ENCODE data around the gene SLC24A3. TPM values are rescaled to one million over a fixed set of nuclear protein-coding genes. Genes with fewer than 3 reads are reported as not detected.

SLC24A3 gene
- total and polyA plus RNA-seq, 12 donors: 0.21 to 2.6 (median 0.84) TPM

DNA sequence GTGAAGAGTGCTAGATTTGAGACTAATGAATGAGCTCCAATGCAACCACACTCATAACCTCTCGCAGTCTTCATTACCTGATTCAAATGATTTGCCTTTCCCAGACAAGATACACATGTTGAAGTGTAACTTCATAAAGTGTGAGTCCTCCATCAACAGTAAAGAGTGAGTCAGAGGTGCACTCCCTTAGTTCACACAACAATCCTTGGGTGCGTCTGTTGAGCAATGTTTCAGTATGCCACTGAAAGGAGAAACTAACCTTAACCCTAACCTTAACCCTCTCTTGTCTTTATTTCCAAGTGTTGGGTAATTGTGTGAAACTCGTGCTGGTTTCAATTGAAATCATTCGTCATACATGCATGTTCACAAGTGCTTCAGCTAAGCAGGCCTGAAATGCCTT, 524.6 kb downstream of the SLC24A3 start:
- TF ChIP-seq CTCF (IDR thresholded peaks at IDR 0.05): no peak
- Histone ChIP-seq H3K27ac (peak overlapping the region in 1 of 10 donors; percentile 46), H3K4me1 (peaks cover 8 to 33% (median 18%) of the 10 kb centered on the region in 9 donors), H3K27me3 (no peaks in the 10 kb centered on the region), H3K36me3 (no peaks in the 10 kb centered on the region), H3K4me3 (no peak overlapping the region), H3K9me3 (no peaks in the 10 kb centered on the region)
- ATAC-seq (peak in 1 of 8 donors; percentile 60), DNase-seq (no peak)
- intact Hi-C loops (cut with DNase I): loop anchor here in 1 of 10 donors (5.0 kb wide), 1 partner anchor 35 kb away; no protein-coding TSS in a partner anchor
- 76 to 80% methylated on average over 4 of the region's 4 CpGs for WGBS, 2 donors

DNA sequence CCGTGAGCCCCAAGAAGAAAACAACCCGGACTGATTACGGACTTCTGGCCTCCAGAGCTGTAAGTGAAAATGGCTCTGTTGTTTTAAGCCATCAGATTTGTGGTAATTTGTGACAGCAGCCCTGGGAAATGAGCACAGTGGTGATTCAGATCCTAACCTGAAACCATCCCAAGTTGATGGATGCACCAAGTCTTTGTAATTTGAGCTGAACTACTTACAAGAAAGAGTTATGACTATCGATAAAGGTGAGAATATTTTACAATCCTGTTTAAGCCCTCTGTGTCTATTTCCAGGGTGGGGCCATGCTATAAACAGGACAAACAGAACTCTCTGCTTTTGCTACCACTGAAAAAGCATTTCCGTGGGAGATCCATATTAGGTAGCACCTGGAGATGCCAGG, 526.5 kb downstream of the SLC24A3 start:
- Histone ChIP-seq H3K4me1 (peaks cover 8 to 41% (median 18%) of the 10 kb centered on the region in 9 donors), H3K27me3 (no peaks in the 10 kb centered on the region), H3K4me3 (no peak overlapping the region), H3K36me3 (no peaks in the 10 kb centered on the region), H3K9me3 (no peaks in the 10 kb centered on the region), H3K27ac (no peak overlapping the region)
- DNase-seq (no peak), ATAC-seq (no peak)
- WGBS, 2 donors: 92 to 96% methylated on average over 5 of the region's 5 CpGs
- TF ChIP-seq CTCF (IDR thresholded peaks at IDR 0.05): no peak
- intact Hi-C loops (cut with DNase I): loop anchor here in 1 of 10 donors (5.0 kb wide), 1 partner anchor 37 kb away; no protein-coding TSS in a partner anchor

DNA sequence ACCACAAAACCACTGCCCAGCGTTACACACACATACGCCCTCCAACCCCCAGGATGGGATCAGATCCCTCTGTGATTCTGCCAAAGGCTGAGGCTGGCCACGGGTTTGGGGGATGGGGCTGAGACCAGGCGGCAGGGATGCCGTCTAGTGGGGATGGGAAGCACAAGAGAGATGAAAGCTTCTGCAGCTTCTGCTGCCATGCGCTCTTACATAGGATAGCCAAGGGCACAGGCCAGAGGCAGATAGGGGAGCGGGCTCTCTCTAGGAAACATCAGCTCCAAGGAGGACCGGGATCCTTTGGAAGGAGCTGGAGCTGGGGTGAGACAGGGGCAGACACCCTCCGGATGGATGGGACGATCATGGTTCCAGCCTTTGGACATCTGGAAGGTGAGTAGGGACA, 526.9 kb downstream of the SLC24A3 start:
- intact Hi-C loops (cut with DNase I): loop anchor here in 1 of 10 donors (5.0 kb wide), 1 partner anchor 37 kb away; no protein-coding TSS in a partner anchor
- no peak for DNase-seq
- no peaks in the 10 kb centered on the region for H3K9me3 ChIP-seq
- WGBS, 2 donors: 97 to 98% methylated on average over 10 of the region's 10 CpGs
- no peak for ATAC-seq
- H3K4me3 ChIP-seq: no peak overlapping the region
- no peak overlapping the region for H3K27ac ChIP-seq
- H3K4me1 ChIP-seq: peaks cover 8 to 40% (median 18%) of the 10 kb centered on the region in 9 donors
- no peaks in the 10 kb centered on the region for H3K27me3 ChIP-seq
- no peak for TF ChIP-seq CTCF (IDR thresholded peaks at IDR 0.05)
- H3K36me3 ChIP-seq: no peaks in the 10 kb centered on the region

DNA sequence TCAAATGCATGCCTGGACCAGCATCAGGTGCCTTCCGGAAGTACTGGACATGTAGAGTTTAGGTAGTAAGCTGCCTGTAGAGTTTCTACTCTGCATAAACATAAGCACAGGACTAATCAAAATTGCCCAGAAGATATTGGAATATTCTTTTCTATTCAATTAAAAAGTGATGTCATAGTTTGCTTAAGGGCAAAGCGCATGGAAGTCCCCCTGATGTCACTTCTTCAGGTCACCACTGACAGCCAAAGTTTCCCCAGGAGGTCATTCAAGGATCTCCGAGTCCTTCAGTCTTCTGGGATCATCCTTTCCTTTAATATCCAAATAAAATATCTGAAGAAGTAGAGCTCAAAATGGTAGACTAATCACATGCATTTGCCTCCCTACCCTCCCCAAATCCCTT, 528.1 kb downstream of the SLC24A3 start:
- no peak for TF ChIP-seq CTCF (IDR thresholded peaks at IDR 0.05)
- ATAC-seq (no peak), DNase-seq (no peak)
- H3K4me3 ChIP-seq: no peak overlapping the region
- intact Hi-C loops (cut with DNase I): loop anchor here in 1 of 10 donors (10.0 kb wide), 1 partner anchor 46 kb away; no protein-coding TSS in a partner anchor
- peaks cover 0 to 6% (median 0%) of the 10 kb centered on the region in 11 donors for H3K9me3 ChIP-seq
- no peak overlapping the region for H3K27ac ChIP-seq
- WGBS, 2 donors: 80 to 93% methylated on average over 3 of the region's 3 CpGs
- H3K27me3 ChIP-seq: no peaks in the 10 kb centered on the region
- no peaks in the 10 kb centered on the region for H3K36me3 ChIP-seq
- H3K4me1 ChIP-seq: peaks cover 0 to 28% (median 7%) of the 10 kb centered on the region in 9 donors
